ENCODE results near the gene KRT79.
"Not testable (repeated sequence)": the region's sequence is repeated elsewhere in the genome, so short reads cannot be mapped to it uniquely, and the experiment has no call there.

KRT79 gene

GRCh38 chr12:52860102-52860823, 26.2 kb upstream of the KRT79 start:
- no peak for DNase-seq

GRCh38 chr12:52857500-52857899, 23.4 kb upstream of the KRT79 start:
- no peak for DNase-seq

- no peak for DNase-seq
Observed at GRCh38 chr12:52856787-52857186, 22.7 kb upstream of the KRT79 start.

- DNase-seq = not testable (repeated sequence)
Observed at GRCh38 chr12:52856077-52856476, 22.0 kb upstream of the KRT79 start.

- DNase-seq = no peak
Observed at GRCh38 chr12:52851787-52852186, 17.7 kb upstream of the KRT79 start.

- no peak for DNase-seq
Observed at GRCh38 chr12:52850681-52851080, 16.6 kb upstream of the KRT79 start.

GRCh38 chr12:52849511-52849910, 15.4 kb upstream of the KRT79 start:
- no peak for DNase-seq

- no peak for DNase-seq
Observed at GRCh38 chr12:52848661-52849255, 14.6 kb upstream of the KRT79 start, which contains the start of gene KRT78. TSS of gene KRT78 (minus strand) at chr12:52848994. CDS start at chr12:52848930, 64 bp downstream.

GRCh38 chr12:52847335-52848102, 13.4 kb upstream of the KRT79 start:
- DNase-seq = no peak

- DNase-seq = no peak
Observed at GRCh38 chr12:52846356-52846970, 12.4 kb upstream of the KRT79 start.

- no peak for DNase-seq
Observed at GRCh38 chr12:52845946-52846345, 11.8 kb upstream of the KRT79 start.

GRCh38 chr12:52844386-52844785, 10.3 kb upstream of the KRT79 start:
- DNase-seq = no peak

GRCh38 chr12:52839436-52840105, 5.5 kb upstream of the KRT79 start:
- DNase-seq = no peak

- DNase-seq = no peak
Observed at GRCh38 chr12:52838609-52839435, 4.7 kb upstream of the KRT79 start.

GRCh38 chr12:52837781-52838608, 3.9 kb upstream of the KRT79 start:
- no peak for DNase-seq

- DNase-seq = no peak
Observed at GRCh38 chr12:52837413-52837741, 3.3 kb upstream of the KRT79 start.

GRCh38 chr12:52836491-52837412, 2.6 kb upstream of the KRT79 start:
- DNase-seq = no peak

- peak; percentile 67 for DNase-seq
Observed at GRCh38 chr12:52836042-52836466, 1.9 kb upstream of the KRT79 start.

GRCh38 chr12:52835271-52836041, 1.3 kb upstream of the KRT79 start:
- DNase-seq = no peak
